Gastrocnemius medialis (tissue), 4 donors: ENCODE measurements around the gene TSPAN15. TPM values are rescaled to one million over a fixed set of nuclear protein-coding genes. Genes with fewer than 3 reads are reported as not detected.

Source experiments
- ATAC-seq, 2 donors: fragments of 150-250 bp; one replicate each; pipeline ENCODE4 v1.9.1; 2016
- DNase-seq, 2 donors: peaks; one replicate each; pipeline ENCODE4 v3.0.0-alpha.2; 2019
- H3K27ac ChIP-seq, 4 donors: fragments of 200-600 bp; sonication (generic); 1 replicate in 1 of 4; 2 replicates in 3 of 4; pipeline ENCODE4 v1.5.1; 2016 to 2018; ENCODE audit warnings: mild to moderate bottlenecking in 2 of 4, moderate library complexity in 1 of 4
- H3K27me3 ChIP-seq, 3 donors: fragments of 200-600 bp; sonication (generic) in 2 of 3; 1 replicate in 1 of 3; 2 replicates in 2 of 3; pipeline versions ENCODE4 v1.5.1 to v1.6.0; 2016 to 2019; ENCODE audit warnings: mild to moderate bottlenecking in 1 of 3, moderate library complexity in 1 of 3
- H3K36me3 ChIP-seq, 2 donors: fragments of 200-600 bp; sonication (generic) in 1 of 2; one replicate each; pipeline ENCODE4 v1.5.1; 2017 to 2018
- H3K4me1 ChIP-seq, 2 donors: fragments of 200-600 bp; sonication (generic) in 1 of 2; one replicate each; pipeline ENCODE4 v1.5.1; 2016 to 2017; ENCODE audit warnings: mild to moderate bottlenecking in 2 of 2
- H3K4me3 ChIP-seq, 4 donors: fragments of 200-600 bp; sonication (generic) in 3 of 4; 1 replicate in 1 of 4; 2 replicates in 3 of 4; pipeline ENCODE4 v1.5.1; 2016 to 2019; ENCODE audit warnings: mild to moderate bottlenecking in 2 of 4
- H3K9me3 ChIP-seq, 3 donors: fragments of 200-600 bp; sonication (generic) in 2 of 3; 1 replicate in 1 of 3; 2 replicates in 2 of 3; pipeline ENCODE4 v1.5.1; 2016 to 2019
- CTCF ChIP-seq, 5 experiments: fragments of 450-650 bp in 3 of 5; fragments of 200-600 bp in 2 of 5; sonication (generic) in 2 of 5; IDR thresholded peaks in 4 of 5; conservative IDR thresholded peaks in 1 of 5; 1 replicate in 4 of 5; 2 replicates in 1 of 5; pipeline ENCODE4 v1.5.1; 2016 to 2019; ENCODE audit warnings: antibody characterized with exemption in 5 of 5, mild to moderate bottlenecking in 3 of 5, moderate library complexity in 3 of 5
- POLR2A ChIP-seq, 2 donors: fragments of 450-650 bp; IDR thresholded peaks; one replicate each; pipeline ENCODE4 v1.6.1; 2017; ENCODE audit warnings: antibody characterized with exemption in 2 of 2, mild to moderate bottlenecking in 2 of 2, moderate library complexity in 2 of 2
- in situ Hi-C, 4 donors: fragments of 200-750 bp; cut with MboI; loops; one replicate each; pipeline versions ENCODE4 v1.15.0 to v1.8.0; 2017; ENCODE audit warnings: low sequenced_read_pairs in 4 of 4
- intact Hi-C: fragments of 100-400 bp; cut with DNase I; formaldehyde crosslinking; loops from one replicate; pipeline ENCODE4 v1.15.1; 2023; ENCODE audit warnings: low total_unique reads
- total RNA-seq, 4 donors: library from RNA; depleted of rRNA; stranded (reverse); fragments of >200 nt; gene quantifications; one replicate each; pipeline versions ENCODE4 v1.1.0 to v1.2.3, GENCODE V29; 2016

TSPAN15 gene
- total RNA-seq, 4 donors from 2014 or later, result 7.9 to 21.0 (median 11.8) TPM

GRCh38 chr10:69414036-69415018, 36.9 kb upstream of the TSPAN15 start:
- in situ Hi-C loops, result loop anchor here in 1 of 4 donors (25.0 kb wide), 1 partner anchor 427 kb away; the partner anchor contains the start of gene KIFBP
- DNase-seq, result no peak
- no peak for ATAC-seq
- Histone ChIP-seq H3K4me1 (peaks cover 2 to 5% of the 10 kb centered on the region in 2 donors), H3K27ac (no peak overlapping the region), H3K36me3 (no peaks in the 10 kb centered on the region), H3K9me3 (no peaks in the 10 kb centered on the region), H3K27me3 (no peaks in the 10 kb centered on the region), H3K4me3 (no peak overlapping the region)
- TF ChIP-seq POLR2A (IDR thresholded peaks at IDR 0.05), result no peak
- TF ChIP-seq CTCF (IDR thresholded peaks at IDR 0.05 in 4 of 5, conservative IDR thresholded peaks at IDR 0.05 in 1 of 5), result no peak
- intact Hi-C loops, result no loop called here

- intact Hi-C loops, result no loop called here
- no peak overlapping the region for H3K27ac ChIP-seq
- H3K4me3 ChIP-seq, result no peak overlapping the region
- no peak for DNase-seq
- H3K9me3 ChIP-seq, result no peaks in the 10 kb centered on the region
- H3K4me1 ChIP-seq, result peaks cover 0 to 4% of the 10 kb centered on the region in 2 donors
- TF ChIP-seq POLR2A (IDR thresholded peaks at IDR 0.05), result no peak
- no peak for TF ChIP-seq CTCF (IDR thresholded peaks at IDR 0.05 in 4 of 5, conservative IDR thresholded peaks at IDR 0.05 in 1 of 5)
- no peaks in the 10 kb centered on the region for H3K27me3 ChIP-seq
- in situ Hi-C loops, result loop anchor here in 1 of 4 donors (25.0 kb wide), 1 partner anchor 428 kb away; the partner anchor contains the start of gene KIFBP
- no peaks in the 10 kb centered on the region for H3K36me3 ChIP-seq
- no peak for ATAC-seq
Observed at GRCh38 chr10:69415049-69415448, 36.2 kb upstream of the TSPAN15 start.

GRCh38 chr10:69415951-69416350, 35.3 kb upstream of the TSPAN15 start:
- ATAC-seq (no peak), DNase-seq (no peak)
- H3K9me3 ChIP-seq, result no peaks in the 10 kb centered on the region
- H3K27me3 ChIP-seq, result no peaks in the 10 kb centered on the region
- no peaks in the 10 kb centered on the region for H3K36me3 ChIP-seq
- H3K27ac ChIP-seq, result no peak overlapping the region
- intact Hi-C loops, result no loop called here
- no peak overlapping the region for H3K4me3 ChIP-seq
- H3K4me1 ChIP-seq, result peaks cover 0 to 4% of the 10 kb centered on the region in 2 donors
- in situ Hi-C loops, result loop anchor here in 1 of 4 donors (25.0 kb wide), 1 partner anchor 429 kb away; the partner anchor contains the start of gene KIFBP
- no peak for TF ChIP-seq CTCF (IDR thresholded peaks at IDR 0.05 in 4 of 5, conservative IDR thresholded peaks at IDR 0.05 in 1 of 5)
- TF ChIP-seq POLR2A (IDR thresholded peaks at IDR 0.05), result no peak

- ATAC-seq, result no peak
- Histone ChIP-seq H3K27me3 (no peaks in the 10 kb centered on the region), H3K4me3 (no peak within 1 kb of the TSS), H3K27ac (no peak within 1 kb of the TSS), H3K4me1 (peaks cover 0 to 6% of the 10 kb centered on the region in 2 donors), H3K36me3 (no peaks in the 10 kb centered on the region), H3K9me3 (no peaks in the 10 kb centered on the region)
- intact Hi-C loops, result no loop called here
- no peak for DNase-seq
- TF ChIP-seq POLR2A (IDR thresholded peaks at IDR 0.05), result no peak
- in situ Hi-C loops, result loop anchor here in 1 of 4 donors (25.0 kb wide), 1 partner anchor 429 kb away; the partner anchor contains the start of gene KIFBP
Observed at GRCh38 chr10:69416695-69417094, 34.6 kb upstream of the TSPAN15 start, which contains the start of gene TACR2. TSS of gene TACR2 (minus strand) at chr10:69416918. CDS start at chr10:69416323, 595 bp downstream.

- Histone ChIP-seq H3K27ac (no peak overlapping the region), H3K9me3 (no peaks in the 10 kb centered on the region), H3K4me3 (no peak overlapping the region), H3K27me3 (no peaks in the 10 kb centered on the region), H3K4me1 (peaks cover 0 to 6% of the 10 kb centered on the region in 2 donors), H3K36me3 (no peaks in the 10 kb centered on the region)
- no peak for DNase-seq
- in situ Hi-C loops (loop anchor here in 1 of 4 donors (25.0 kb wide), 1 partner anchor 430 kb away; the partner anchor contains the start of gene KIFBP), intact Hi-C loops (no loop called here)
- TF ChIP-seq CTCF (IDR thresholded peaks at IDR 0.05 in 4 of 5, conservative IDR thresholded peaks at IDR 0.05 in 1 of 5) (no peak), POLR2A (IDR thresholded peaks at IDR 0.05) (no peak)
- no peak for ATAC-seq
Observed at GRCh38 chr10:69417542-69417941, 33.7 kb upstream of the TSPAN15 start.
